ENCODE results near the gene TBP.
"Not testable (repeated sequence)": the region's sequence is repeated elsewhere in the genome, so short reads cannot be mapped to it uniquely, and the experiment has no call there.

The TBP gene

DNA sequence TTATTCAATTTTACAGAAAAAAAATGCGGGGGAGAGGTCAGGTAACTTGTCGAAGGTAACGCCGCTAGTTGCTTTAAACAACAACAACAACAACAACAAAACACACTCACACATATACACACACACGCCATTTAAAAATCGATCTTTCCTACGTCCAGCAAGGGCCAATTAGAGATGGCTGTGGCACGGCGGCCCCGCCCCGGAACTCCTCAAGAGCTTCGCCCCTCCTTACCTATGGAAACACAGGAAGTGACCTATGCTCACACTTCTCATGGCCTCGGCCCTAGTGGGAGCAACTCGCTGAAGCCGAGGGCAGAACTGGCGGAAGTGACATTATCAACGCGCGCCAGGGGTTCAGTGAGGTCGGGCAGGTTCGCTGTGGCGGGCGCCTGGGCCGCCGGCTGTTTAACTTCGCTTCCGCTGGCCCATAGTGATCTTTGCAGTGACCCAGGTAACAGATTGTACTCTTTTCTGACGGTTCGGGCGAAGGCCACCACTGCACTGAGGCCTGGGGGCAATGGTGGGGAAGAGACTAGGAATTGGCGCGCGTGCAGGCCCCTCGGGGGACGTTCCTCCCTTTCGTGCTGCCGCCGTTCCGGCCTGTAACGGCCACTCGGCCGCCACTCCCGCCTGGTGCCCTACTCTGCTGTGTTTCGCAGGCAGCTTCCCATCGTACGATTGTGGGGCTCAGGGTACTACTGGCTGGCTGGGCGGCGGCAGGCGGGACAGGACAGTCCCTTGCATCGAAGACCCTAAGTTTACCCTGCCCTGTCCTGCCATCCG is at the start of gene TBP:
Gene TBP (plus strand): TSS at position 357 of the 783 bp plus-strand sequence. CDS start 2,661 bp downstream, outside the sequence.
- peak; percentile 97 for DNase-seq

GRCh38 chr6:170504479-170504878 is 49.7 kb upstream of the TBP start:
- DNase-seq = no peak

DNA sequence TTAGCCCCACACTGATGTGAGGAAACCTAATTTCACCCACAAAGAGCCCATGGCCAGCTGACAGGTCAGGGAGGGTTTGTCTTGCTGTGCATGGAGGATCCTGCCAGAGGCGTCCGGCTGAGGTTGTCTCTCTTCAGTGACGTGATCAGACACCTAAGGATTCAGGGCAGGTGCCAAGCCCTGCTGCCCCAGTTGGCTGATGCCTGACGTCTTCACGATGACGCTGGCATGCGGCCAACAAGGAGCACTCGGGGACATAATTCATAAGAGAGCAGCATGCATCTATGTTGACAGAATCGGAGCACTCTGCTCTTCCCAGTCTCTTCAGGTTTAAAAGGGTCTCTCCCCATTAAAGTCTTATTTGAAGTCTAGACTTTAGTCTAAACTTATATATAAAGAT is 48.9 kb upstream of the TBP start:
- DNase-seq = no peak

GRCh38 chr6:170506446-170506845 is 47.7 kb upstream of the TBP start:
- no peak for DNase-seq

DNA sequence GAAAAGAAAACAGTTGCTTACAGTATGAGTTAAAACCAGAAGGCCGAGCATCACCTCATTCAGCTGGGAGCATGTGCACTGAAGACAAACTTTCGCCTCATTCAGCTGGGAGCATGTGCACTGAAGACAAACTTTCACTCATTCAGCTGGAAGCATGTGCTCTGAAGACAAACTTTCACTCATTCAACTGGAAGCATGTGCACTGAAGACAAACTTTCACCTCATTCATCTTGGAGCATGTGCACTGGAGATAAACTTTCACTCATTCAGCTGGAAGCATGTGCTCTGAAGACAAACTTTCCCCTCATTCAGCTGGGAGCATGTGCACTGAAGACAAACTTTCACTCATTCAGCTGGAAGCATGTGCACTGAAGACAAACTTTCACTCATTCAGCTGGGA is 46.4 kb upstream of the TBP start:
- DNase-seq = not testable (repeated sequence)

DNA sequence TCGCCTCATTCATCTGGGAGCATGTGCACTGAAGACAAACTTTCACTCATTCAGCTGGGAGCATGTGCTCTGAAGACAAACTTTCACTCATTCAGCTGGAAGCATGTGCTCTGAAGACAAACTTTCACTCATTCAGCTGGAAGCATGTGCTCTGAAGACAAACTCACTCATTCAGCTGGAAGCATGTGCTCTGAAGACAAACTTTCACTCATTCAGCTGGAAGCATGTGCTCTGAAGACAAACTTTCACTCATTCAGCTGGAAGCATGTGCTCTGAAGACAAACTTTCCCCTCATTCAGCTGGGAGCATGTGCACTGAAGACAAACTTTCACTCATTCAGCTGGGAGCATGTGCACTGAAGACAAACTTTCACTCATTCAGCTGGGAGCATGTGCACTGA is 45.9 kb upstream of the TBP start:
- DNase-seq = not testable (repeated sequence)

DNA sequence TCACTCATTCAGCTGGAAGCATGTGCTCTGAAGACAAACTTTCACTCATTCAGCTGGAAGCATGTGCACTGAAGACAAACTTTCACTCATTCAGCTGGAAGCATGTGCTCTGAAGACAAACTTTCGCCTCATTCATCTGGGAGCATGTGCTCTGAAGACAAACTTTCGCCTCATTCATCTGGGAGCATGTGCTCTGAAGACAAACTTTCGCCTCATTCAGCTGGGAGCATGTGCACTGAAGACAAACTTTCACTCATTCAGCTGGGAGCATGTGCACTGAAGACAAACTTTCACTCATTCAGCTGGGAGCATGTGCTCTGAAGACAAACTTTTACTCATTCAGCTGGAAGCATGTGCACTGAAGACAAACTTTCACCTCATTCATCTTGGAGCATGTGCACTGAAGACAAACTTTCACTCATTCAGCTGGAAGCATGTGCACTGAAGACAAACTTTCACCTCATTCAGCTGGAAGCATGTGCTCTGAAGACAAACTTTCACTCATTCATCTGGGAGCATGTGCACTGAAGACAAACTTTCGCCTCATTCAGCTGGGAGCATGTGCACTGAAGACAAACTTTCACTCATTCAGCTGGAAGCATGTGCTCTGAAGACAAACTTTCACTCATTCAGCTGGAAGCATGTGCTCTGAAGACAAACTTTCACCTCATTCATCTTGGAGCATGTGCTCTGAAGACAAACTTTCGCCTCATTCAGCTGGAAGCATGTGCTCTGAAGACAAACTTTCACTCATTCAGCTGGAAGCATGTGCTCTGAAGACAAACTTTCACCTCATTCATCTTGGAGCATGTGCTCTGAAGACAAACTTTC is 45.1 kb upstream of the TBP start:
- DNase-seq = not testable (repeated sequence)

- DNase-seq = no peak
These were observed 44.5 kb upstream of the TBP start for GRCh38 chr6:170509723-170510018.

DNA sequence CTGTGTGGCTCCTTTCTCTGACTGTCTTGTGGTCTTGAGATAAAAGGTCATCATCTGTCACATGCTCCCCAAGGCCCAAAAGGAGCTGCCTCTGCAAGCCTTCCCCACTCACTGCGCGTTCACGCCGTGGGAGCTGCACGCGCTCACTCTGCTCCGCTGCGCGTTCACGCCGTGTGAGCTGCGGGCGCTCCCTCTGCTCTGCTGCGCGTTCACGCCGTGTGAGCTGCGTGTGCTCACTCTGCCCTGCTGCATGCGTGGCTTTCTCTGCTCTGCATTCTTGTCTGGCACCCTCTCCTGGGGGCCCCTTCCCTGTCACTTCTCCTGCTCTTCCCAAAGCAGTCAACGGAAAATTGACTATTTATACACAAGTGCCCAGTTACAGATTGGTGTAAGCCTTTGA is 43.5 kb upstream of the TBP start:
- no peak for DNase-seq

DNA sequence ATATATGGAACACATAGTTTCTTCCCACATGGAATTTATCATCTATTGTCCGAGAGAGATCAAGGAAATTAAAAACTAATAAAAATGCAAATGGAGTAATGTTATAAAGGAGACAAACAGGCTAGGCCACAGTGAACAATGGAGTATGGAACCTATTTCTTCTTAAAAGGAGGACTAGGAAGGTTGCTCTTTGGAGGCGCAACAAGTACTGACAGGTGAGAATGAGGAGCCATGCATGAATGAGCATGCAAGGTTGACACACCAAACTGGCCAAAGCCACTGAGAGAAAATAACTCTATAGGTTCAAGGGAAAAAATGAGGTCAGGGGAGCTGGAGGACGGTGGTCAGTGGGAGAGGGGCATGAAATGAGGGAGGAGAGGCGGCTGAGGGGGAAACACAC is 41.9 kb upstream of the TBP start:
- DNase-seq = no peak

DNA sequence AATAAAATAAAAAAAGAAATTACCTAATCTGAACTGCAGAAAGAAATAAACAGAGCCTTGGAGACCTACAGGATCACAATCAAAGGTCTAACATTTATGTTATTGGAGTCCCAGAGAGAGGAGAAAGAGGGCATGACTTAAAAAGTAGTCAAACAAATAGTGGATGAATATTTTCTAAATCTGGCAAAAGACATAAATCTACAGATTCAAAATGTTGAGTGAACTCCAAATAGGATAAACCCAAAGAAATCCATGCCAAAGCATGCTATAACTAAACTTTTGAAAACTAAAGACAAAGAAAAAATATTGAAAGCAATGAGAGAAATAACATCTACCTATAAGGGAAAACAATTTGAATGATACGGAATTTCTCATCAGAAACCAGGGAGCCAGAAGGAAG is 39.3 kb upstream of the TBP start:
- DNase-seq = no peak

DNA sequence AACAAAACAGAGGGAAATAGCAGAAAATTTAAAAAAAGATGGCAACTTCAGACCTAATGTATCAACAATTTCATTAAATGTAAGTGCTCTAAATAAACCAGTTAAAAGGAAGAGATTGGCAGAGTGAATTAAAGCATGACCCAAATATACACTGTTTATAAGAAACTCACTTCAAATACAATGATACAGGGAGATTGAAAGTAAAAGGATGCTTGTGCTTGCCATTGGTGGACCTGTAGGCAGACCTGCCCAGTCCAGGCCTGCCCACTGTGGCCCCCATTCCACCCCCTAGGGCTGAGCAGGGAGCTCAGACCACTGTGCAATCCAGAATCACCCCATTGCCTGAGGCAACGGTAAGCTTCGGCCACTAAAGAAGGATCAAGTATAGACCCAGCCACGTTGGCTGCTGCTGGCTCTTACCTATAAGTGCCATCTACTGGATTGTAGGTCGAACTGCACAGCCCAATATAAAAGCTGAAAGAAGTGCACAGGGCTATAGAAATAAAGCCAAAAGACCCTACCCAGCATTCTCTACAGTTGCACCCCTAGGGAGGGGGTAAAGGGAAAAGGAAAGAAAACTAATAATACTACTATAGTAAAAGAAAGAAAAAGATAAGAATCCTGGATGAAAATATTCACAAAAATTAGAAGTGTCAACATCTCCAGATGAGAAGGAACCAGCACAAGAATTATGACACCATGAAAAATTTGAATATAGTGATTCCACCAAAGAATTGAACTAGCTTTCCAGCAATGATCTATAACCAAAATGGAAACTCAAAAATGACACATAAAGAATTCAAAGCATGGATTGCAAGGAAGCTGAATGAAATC is 37.2 kb upstream of the TBP start:
- peak; percentile 42 for DNase-seq

DNA sequence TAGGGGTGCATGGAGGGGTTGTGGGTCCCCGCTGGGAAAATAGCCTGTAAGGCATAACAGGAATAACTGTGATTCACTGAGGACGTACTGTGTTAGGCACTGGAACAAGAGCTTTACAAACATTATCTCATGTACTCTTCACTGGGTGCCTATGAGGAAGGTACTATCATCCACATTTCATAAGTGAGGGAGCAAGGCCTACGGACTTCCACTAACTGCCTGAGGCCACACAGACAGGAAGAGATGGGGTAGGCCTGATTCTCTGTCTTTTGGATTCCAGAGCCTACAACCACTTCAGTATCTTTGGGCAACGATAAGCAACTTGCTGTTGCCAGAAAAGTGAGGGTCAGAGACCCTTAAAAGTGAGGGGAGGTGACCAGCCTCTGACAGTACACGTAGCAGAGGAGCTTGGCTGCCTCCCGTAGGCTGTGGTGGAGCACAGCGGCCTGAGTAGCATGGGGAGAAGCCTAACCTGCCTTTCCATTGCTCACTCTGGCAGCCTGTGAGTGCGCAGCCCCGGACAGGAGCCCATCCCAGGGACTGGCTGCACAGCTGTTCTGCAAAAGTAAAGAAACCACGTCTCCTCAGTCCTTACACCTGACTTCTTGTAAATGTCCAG is 31.5 kb upstream of the TBP start:
- no peak for DNase-seq

DNA sequence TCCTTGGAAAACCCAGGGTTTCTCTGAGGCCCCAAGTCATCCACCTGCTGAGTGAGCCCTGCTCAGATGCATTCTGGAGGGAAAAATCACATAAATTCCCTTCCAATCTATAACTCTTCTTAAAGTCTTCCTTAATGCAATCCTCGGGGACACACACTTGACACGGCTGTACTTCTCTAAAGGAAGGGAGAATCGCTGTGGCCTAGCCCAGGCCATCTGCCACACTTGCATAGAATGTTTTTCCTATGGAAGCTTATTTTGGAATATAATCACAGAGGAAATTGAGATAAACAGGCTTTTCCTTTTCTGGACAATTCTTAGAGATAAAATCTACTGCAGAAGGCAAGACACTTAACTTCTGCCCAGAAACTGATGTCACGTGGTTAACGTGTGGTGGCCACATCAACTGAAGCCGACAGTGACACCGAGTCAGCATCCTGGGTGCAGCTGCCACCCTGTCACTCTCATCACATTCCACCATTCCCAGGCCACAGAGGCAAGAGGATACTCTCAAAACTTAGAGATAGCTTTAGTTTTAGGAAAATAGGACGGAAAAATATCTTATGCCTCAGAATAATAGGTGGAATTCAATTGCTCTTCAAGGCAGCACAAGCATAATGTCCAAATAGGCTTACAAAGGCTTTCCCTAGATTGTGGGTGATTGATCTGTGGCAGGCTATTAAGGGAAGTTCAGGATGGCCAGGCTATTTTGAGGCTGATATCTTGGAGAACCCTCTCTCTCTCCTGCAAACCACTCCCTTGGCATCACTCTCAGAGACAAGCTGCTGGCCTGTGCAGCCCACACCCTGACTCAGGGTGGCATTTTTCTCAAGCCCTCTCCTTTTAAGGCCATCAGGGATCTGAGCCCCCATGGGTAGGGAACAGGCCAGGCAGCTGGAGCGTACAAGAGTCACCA is 30.7 kb upstream of the TBP start:
- DNase-seq = no peak

GRCh38 chr6:170524172-170524502 is 30.0 kb upstream of the TBP start:
- DNase-seq = no peak

DNA sequence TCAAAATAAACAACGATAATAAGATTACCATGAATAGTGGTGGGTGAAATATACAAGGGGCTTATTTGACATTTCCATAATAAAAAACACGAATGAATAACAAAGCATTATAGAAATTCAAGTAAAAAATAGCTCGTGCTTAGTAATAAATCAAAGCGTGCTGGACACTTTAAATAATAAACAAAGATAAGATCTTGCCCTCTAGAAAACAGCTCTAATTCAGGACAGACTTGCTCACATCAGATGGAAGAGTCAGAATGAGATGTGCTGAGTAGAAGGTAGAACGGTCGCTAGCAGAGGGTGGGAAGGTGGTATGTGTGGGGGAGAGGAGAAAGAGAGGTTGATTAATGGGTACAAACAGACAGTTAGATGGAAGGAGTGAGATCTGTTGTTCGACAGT is 28.4 kb upstream of the TBP start:
- DNase-seq = no peak

DNA sequence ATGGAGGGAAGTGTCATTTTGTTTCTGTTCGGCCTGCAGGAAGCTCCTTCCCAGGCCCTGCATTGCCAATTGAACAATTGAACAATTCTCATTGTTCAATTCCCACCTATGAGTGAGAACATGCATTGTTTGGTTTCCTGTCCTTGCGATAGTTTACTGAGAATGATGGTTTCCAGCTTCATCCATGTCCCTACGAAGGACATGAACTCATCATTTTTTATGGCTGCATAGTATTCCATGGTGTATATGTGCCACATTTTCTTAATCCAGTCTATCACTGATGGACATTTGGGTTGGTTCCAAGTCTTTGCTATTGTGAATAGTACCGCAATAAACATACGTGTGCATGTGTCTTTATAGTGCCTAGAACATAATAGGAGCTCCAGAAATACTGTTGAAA is 26.2 kb upstream of the TBP start:
- DNase-seq = not testable (repeated sequence)

DNA sequence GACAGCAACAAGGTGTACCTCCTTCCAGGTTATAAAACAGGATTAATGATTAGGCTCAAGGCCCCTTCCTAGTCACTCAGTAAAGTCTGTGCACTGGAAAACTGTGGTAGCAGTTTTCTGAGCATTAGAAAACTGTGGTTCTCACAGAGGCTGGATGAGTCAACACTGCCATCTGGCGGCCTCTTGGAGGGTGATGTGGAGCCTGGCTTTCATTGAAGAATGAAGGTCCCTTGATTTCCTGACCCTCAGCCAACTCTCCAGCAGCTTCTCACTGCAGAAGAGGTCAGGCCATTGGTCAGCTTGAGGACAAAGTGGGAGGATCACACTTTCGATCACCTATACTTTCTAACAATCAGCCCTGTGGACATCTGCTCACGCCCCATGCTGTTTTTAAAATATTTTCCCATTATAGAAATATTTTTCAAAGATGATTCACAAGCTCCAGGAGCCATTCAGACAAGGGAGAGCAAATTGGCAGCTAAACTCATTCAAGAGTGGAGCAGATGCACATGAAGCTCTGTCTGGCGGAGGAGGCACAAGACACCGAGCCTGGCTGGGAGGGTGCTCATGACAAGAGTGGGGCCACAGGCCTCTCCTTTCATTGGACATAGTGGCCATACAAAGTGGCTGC is 24.2 kb upstream of the TBP start:
- DNase-seq = peak; percentile 73

DNA sequence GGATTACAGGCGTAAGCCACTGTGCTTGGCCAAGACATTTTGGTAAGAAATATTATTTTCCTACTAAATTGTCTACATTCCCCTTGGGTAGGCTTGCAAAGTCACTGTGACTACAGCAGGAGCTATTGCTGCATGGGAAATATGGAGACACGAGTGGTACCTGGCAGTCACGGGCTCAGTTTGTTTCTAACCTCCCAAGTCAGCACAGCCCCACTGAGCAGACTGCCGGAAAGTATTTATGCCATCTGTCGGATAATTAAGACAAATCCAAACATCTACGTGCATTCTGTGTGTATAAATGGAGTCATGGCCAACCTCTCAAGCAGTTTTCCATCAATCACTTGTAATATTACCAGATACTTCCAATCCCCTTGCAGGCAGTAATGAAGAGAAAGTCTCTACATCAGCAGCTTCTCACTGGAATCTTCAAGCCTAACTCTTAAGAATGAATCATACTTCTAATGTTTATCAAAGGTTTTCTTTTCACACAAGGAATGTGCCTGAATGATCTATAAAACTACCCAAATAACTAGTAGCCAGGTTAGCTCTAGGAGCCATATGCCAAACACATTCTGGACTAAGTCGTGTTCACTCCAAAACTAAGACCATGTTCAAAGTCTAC is 21.2 kb upstream of the TBP start:
- no peak for DNase-seq

GRCh38 chr6:170533792-170534191 is 20.4 kb upstream of the TBP start:
- no peak for DNase-seq

DNA sequence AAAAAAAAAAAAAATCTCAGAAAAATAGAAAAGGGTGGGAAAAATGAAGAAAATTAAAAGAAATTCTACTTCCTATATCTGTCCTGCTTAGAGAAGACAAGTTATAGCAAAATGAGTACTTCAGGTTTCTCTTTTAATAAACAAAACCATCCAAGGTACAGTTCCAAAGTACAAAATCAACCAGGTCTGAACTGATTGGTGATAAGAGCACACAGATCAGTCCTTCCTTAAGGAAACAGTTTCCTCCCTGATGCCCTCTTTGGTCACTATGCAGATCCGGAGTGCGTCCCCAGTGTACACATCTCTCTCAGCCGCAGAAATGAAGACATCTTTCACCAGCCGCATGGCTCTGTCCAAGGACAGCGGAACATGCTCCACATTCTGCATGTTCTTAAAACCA is 19.2 kb upstream of the TBP start:
- DNase-seq = no peak
